Cerebellar nuclear complex (tissue), 1 donor: ENCODE data around the gene COL23A1.
A peak's percentile ranks its signal among the peaks of the same experiment; 100 is the strongest.

ENCODE experiments used
- DNase-seq, 2 experiments: peaks; one replicate each; lab custom pipeline; 2025; lab: John Stamatoyannopoulos, UW

Gene COL23A1

DNA sequence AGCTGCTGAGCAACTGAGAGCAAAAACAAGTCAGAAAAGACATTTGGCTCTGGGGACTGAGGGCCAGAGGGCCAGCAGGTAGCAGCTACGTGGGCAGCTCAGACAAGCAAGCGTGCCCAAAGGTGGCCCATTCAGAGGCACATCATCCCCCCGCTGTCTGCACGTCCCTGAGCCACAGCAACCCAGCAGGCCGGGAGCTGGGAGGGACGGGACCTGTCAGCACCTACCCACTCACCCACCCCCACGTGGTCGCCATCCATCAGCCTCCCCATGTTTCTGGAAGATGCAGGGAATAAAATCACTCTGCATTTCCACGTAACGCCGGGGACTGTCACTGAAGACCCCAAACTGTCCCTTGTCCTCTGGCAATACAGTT is 167.8 kb downstream of the COL23A1 start:
- DNase-seq, result no peak

DNA sequence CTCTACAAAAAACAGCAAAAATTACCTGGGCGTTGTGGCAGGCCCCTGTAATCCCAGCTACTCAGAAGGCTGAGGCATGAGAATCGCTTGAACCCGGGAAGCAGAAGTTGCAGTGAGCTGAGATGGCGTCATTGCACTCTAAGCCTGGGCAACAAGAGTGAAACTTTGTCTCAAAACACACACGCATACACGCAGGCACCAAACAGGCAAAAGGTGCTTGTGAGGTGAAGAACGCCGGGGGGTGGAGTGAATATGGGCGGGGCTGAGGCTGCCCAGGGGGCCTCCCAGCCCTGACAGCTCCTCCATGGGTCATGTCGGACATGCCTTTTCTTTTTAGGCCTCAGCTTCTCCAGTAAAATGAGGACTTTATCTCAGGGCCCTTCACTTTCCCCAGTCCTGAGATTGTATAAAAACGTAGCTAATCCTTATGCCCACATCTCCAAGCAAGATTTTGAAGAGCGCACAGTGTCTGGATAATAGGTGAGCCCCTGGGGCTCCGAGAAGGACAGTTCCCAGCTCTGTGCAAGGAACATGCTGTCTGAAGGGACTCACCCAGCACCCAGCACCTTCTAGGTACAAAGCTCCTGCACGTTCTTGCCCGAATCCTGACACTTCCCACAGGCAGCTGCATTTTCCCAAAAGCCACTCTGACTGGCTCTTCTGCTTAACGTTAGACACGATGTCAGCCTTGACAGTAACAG is 168.3 kb downstream of the COL23A1 start:
- DNase-seq, result no peak

- DNase-seq, result no peak
Observed at GRCh38 chr5:178421128-178421527, 169.1 kb downstream of the COL23A1 start.

- no peak for DNase-seq
Observed at GRCh38 chr5:178420354-178420781, 169.8 kb downstream of the COL23A1 start.

- DNase-seq, result no peak
Observed at GRCh38 chr5:178419651-178420050, 170.5 kb downstream of the COL23A1 start.

DNA sequence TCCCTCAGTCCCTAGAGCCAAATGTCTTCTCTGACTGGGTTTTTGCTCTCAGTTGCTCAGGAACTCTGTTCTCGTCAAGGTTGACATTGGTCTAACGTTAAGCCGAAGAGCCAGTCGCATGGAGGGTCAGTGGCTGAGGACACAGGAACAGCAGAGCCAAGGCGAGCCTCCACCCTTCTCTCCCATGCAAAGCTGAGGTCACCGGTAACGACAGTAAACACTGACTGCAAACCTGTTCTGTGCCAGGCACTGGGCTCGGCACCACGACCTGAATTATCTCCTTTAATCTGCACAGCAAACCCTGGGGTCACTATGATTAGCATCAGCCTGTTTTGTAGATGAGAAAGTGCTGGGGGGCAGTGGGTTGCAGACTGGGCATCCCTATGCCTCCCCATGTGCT is 171.0 kb downstream of the COL23A1 start:
- no peak for DNase-seq

GRCh38 chr5:178418471-178419010 is 171.7 kb downstream of the COL23A1 start:
- no peak for DNase-seq

DNA sequence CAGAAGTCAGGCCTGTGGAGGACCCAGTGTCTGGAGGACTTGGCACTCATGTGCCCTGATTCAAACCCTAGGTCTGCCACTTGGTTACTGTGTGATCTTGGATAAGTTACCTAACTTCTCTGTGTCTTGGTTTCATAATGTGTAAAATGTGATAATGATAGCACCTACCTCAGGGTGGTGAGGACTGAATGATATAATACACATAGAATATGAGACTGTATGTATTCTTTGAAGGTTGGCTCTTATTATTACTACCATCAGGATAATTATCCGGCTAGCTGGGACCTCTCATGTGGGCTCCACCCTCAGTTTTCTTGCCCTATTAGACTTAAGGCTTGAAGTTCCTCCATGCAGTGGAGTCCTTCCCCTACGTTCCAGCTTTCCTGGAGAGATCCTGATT is 172.2 kb downstream of the COL23A1 start:
- DNase-seq, result no peak

DNA sequence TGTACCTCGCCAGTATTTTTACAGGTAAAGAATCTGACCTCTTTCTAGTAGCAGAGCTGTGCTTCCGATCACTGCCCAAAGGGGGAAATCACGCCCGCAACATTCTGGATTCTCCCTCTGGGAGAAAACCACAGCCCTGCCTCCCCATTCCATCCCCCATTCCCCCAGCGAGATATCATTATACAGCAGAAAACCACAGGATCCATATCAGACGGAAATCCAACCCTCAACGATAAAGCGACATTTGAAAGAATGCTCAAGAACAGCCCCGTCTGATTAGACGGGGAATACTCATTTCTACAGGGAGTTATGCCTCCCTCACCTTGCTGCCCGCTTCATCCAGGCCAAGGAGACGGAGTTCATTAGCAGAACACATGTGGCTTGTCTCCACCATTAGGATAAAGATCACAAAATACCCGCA is 172.8 kb downstream of the COL23A1 start:
- DNase-seq, result no peak

DNA sequence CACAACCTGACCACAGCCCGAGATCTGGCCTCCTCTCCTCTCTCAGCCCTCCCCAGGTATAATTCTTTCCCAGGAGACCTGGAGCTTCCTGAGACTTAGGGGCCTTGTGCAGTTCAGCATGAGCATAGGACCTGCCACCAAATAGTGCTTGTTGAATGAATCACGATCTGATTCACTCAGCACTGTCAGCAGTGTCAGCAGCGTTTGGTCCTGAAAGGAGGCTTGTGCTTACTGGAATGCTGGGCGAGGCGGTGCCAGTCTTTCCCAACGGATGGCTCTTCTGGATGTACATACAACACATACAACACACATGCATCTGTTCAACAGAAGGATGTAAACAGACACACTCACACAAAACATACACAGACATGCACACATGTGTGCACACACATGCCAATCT is 173.3 kb downstream of the COL23A1 start:
- no peak for DNase-seq

GRCh38 chr5:178416206-178416882 is 173.8 kb downstream of the COL23A1 start:
- DNase-seq, result no peak

DNA sequence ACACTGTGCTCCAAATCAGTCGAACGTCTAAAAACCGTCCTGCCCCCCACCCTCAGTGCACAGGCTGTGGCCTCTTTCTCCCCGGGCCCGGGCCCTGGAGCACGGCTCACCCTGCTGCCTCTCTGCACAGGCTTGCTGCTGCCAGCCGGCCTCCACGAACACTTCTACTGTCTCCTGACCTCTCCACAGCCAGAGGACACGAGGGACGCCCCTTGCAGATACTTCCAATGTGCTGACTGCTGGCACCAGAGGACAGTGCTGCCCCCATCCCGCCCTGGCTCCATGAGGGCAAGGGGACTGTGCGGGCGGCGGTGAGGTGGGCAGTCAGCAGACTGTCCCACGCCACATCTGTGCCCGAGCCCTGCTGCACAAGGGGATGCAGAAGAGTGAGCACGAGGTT is 174.8 kb downstream of the COL23A1 start:
- no peak for DNase-seq

GRCh38 chr5:178413988-178414387 is 176.2 kb downstream of the COL23A1 start:
- DNase-seq, result no peak

- no peak for DNase-seq
Observed at GRCh38 chr5:178411083-178411482, 179.1 kb downstream of the COL23A1 start.

DNA sequence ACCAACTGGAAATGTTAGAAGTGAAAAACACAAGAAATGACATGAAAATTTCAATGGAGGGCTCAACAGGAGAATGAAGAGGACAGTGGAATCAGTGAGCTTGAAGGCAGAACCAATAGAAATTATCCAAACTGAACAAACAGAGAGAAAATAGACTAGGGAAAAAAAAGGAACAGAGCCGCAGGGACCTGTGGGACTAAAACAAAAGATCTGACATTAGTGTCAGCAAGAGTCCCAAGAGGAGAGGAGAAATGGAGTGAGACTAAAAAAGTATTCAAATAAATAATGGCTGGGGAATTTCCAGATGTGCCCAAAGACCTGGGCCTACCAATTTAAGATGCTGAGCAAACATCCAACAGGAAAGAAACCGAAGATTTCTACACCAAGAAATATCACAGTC is 182.5 kb downstream of the COL23A1 start:
- DNase-seq, result no peak

DNA sequence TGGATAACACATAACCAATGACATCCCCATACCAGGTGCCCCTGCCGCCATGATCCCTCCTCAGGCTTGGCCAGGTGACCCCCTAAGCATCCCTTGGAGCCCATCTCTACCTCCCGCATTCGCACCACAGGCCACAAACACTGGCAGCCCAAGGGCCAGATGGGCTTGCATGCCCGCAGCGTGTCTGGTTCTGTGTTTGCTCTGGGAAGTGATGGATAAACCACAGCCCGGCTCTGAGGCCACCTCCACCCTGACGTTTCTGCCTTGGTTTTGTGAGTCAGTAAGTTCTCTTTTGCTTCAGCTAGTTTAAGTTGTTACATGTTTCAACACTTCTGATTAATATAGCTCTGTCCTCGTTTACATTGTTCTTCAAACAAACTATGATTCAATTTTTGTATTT is 185.2 kb downstream of the COL23A1 start:
- DNase-seq, result no peak

GRCh38 chr5:178403956-178404600 is 186.1 kb downstream of the COL23A1 start:
- DNase-seq, result no peak

GRCh38 chr5:178403351-178403750 is 186.8 kb downstream of the COL23A1 start:
- DNase-seq, result no peak

DNA sequence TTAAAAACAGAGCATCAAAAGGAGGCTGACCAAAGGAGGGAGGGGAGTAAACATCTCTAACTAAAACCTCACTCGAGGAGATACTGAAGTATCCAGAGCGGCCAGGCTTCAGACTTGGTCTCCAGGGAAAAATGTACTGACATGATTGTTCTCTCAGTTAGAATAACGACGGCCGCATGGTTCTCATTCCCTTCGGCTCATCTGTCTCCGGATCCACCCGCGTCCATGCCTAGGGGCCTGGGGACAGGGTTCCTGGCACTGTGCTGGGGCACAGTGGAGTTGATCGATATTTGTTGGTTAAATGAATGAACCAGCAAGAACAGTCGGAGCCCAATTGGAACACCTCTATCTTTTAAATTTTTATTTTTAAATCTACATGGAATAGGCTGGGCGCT is 190.5 kb downstream of the COL23A1 start:
- no peak for DNase-seq

GRCh38 chr5:178398901-178399700 is 191.1 kb downstream of the COL23A1 start:
- DNase-seq, result no peak

DNA sequence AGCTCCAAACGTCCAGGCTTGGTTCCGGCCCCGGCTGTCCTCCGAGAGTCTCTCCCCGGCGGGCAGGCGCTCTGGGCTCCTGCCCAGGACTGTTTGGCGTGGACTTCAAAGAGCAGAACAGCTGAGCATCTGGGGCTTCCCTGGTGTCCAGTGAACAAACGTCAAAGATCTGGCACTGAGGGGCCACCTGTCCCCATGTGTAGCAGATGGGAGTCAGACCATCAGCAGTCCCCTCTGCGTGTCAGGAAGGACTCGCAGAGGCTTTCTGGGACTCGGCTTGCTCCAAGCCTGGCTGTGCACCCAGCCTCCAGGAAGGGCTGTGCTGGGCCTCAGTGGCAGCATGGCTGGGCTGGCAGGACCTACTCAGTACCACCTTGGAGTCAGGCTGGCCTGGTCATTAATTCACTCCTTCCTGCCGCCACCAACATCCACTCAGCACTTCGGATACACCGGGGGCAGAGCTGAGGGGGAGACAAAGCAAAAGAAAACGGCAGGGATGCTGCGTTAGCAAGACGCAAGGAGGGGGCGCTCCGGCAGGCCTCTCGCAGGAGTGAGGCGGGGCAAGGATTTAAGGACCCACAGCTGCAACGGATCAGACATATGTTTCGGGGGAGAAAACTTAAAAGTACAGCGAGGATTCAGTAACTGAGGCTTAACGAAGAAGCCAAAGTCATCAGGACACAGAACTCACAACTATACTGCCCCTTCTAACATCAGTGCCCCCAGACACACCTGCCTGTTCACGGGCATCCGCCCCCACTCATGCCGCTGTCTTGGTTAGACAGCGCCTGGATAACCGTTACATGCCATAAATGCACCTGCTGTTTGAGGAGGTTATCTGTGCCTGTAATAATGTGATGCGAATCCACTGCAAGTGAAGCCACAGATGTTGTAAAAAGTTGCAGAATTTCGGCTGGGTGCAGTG is 193.1 kb downstream of the COL23A1 start:
- peak; percentile 20 to 58 for DNase-seq
